Endothelial cell of umbilical vein (primary cell): ENCODE measurements around the gene PLAC1. TPM values are rescaled to one million over a fixed set of nuclear protein-coding genes. Genes with fewer than 3 reads are reported as not detected.

Experiments used
- BruUV-seq: library from RNA; stranded (reverse); fragments of 400-500 nt; replicated peaks from 2 replicates; lab custom pipeline; 2021; lab: Mats Ljungman, UMichigan
- CTCF ChIA-PET: fragments of 300-600, 350-600 bp; sonication (Branson Sonifier 250); formaldehyde crosslinking; loops from one replicate; lab custom pipeline; 2021; ENCODE audit warnings: antibody characterized with exemption, inconsistent platforms; lab: Charles Lee
- POLR2A ChIA-PET: fragments of 300-600, 350-600 bp; sonication (Branson Sonifier 250); formaldehyde crosslinking; loops from one replicate; lab custom pipeline; 2021; ENCODE audit warnings: antibody characterized with exemption, inconsistent platforms; lab: Charles Lee
- DNase-seq: peaks from one replicate; pipeline ENCODE4 v3.0.0-alpha.2; 2011; ENCODE audit warnings: low read depth, low spot score
- FAIRE-seq: peaks from 2 replicates; lab custom pipeline; 2011; peaks lifted over from hg19 to GRCh38; lab: Jason Lieb, UNC
- H2AFZ ChIP-seq: 2 replicates; pipeline ENCODE4 v1.6.0; 2012; ENCODE audit warnings: low read depth, low read length, control low read depth, inconsistent platforms
- H3K27ac ChIP-seq: 2 replicates; pipeline ENCODE4 v1.5.1; 2011; ENCODE audit warnings: low read depth, mild to moderate bottlenecking, control low read depth, low read length, moderate library complexity; ENCODE audit not compliant: insufficient read depth
- H3K27me3 ChIP-seq, 2 experiments: 2 replicates each; pipeline versions ENCODE4 v1.6.0 to v1.6.1; 2011; ENCODE audit warnings: low read length in 2 of 2, mixed read lengths in 1 of 2; ENCODE audit not compliant: control insufficient read depth in 2 of 2, insufficient read depth in 2 of 2
- H3K36me3 ChIP-seq, 2 experiments: 2 replicates in 1 of 2; 3 replicates in 1 of 2; pipeline ENCODE4 v1.5.1; 2011; ENCODE audit warnings: low read length in 2 of 2, mild to moderate bottlenecking in 1 of 2, moderate library complexity in 1 of 2; ENCODE audit not compliant: control insufficient read depth in 2 of 2, insufficient read depth in 2 of 2; ENCODE audit errors: extremely low read depth in 1 of 2
- H3K4me1 ChIP-seq: 3 replicates; pipeline ENCODE4 v1.5.1; 2011; ENCODE audit warnings: mild to moderate bottlenecking, low read length; ENCODE audit not compliant: control insufficient read depth, insufficient read depth; ENCODE audit errors: extremely low read depth
- H3K4me2 ChIP-seq: 2 replicates; pipeline ENCODE4 v1.6.1; 2011; ENCODE audit warnings: low read length, control low read depth, mixed read lengths; ENCODE audit not compliant: insufficient read depth
- H3K4me3 ChIP-seq, 3 experiments: fragments of 200-600 bp in 1 of 3; sonication (generic), shearing (Covaris generic) in 1 of 3; replicated peaks in 1 of 3; 2 replicates each; pipeline ENCODE4 v1.5.1; 2011 to 2016; ENCODE audit warnings: control low read depth in 3 of 3, low read length in 3 of 3, mild to moderate bottlenecking in 2 of 3, inconsistent platforms in 1 of 3, low read depth in 1 of 3, moderate library complexity in 1 of 3; ENCODE audit not compliant: insufficient read depth in 1 of 3
- H3K79me2 ChIP-seq: 2 replicates; pipeline ENCODE4 v1.6.0; 2012; ENCODE audit warnings: low read length, inconsistent platforms; ENCODE audit not compliant: control insufficient read depth, insufficient read depth
- H3K9ac ChIP-seq: replicated peaks from 2 replicates; pipeline ENCODE3; 2011; ENCODE audit warnings: low read length, control low read depth; ENCODE audit not compliant: insufficient read depth; ENCODE audit errors: extremely low read depth
- H3K9me1 ChIP-seq: replicated peaks from 3 replicates; pipeline ENCODE4 v1.6.0; 2011; ENCODE audit warnings: mild to moderate bottlenecking, low read length; ENCODE audit not compliant: control insufficient read depth, insufficient read depth; ENCODE audit errors: extremely low read depth
- H3K9me3 ChIP-seq: replicated peaks from 2 replicates; pipeline ENCODE4 v1.5.1; 2012; ENCODE audit warnings: low read length, inconsistent platforms; ENCODE audit not compliant: control insufficient read depth, insufficient read depth
- H4K20me1 ChIP-seq: replicated peaks from 2 replicates; pipeline ENCODE3; 2011; ENCODE audit warnings: mild to moderate bottlenecking, low read length; ENCODE audit not compliant: control insufficient read depth, insufficient read depth; ENCODE audit errors: extremely low read depth
- CTCF ChIP-seq, 2 donors: IDR thresholded peaks; 1 replicate in 1 of 2; 2 replicates in 1 of 2; pipeline ENCODE4 v1.5.1; 2011; ENCODE audit warnings: low read length in 2 of 2, mild to moderate bottlenecking in 2 of 2, moderate library complexity in 2 of 2, control low read depth in 1 of 2, inconsistent platforms in 1 of 2, low read depth in 1 of 2; ENCODE audit not compliant: insufficient read depth in 1 of 2; ENCODE audit errors: extremely low read depth in 1 of 2
- EZH2 ChIP-seq: IDR thresholded peaks from 2 replicates; pipeline ENCODE4 v1.6.1; 2012; ENCODE audit warnings: borderline replicate concordance, low read depth, mild to moderate bottlenecking, moderate library complexity, low read length, inconsistent platforms; ENCODE audit not compliant: severe bottlenecking
- FOS ChIP-seq: IDR thresholded peaks from 2 replicates; pipeline ENCODE4 v1.6.1; 2011; ENCODE audit warnings: mild to moderate bottlenecking, low read length, moderate library complexity, borderline replicate concordance; ENCODE audit not compliant: insufficient read depth
- GATA2 ChIP-seq: IDR thresholded peaks from 2 replicates; pipeline ENCODE4 v1.7.0; 2011; ENCODE audit warnings: low read depth, mild to moderate bottlenecking, moderate library complexity, mixed read lengths, low read length; ENCODE audit not compliant: insufficient read length, insufficient read depth
- JUN ChIP-seq: IDR thresholded peaks from 2 replicates; pipeline ENCODE4 v1.6.1; 2011; ENCODE audit warnings: borderline replicate concordance, low read depth; ENCODE audit not compliant: insufficient read length, insufficient read depth
- MYC ChIP-seq: IDR thresholded peaks from one replicate; pipeline ENCODE4 v1.6.1; 2011; ENCODE audit warnings: mild to moderate bottlenecking, low read depth, low read length
- POLR2A ChIP-seq: IDR thresholded peaks from 2 replicates; pipeline ENCODE4 v1.6.1; 2012; ENCODE audit warnings: low read depth, mild to moderate bottlenecking, control low read depth, low read length
- dilution Hi-C: fragments of 300-500 bp; cut with MboI; formaldehyde crosslinking; loops from one replicate; pipeline ENCODE4 v1.15.0; 2019; ENCODE audit warnings: low sequenced_read_pairs; ENCODE audit not compliant: extremely low pct_ligation_motif_present
- intact Hi-C: fragments of 100-400 bp; cut with micrococcal nuclease; formaldehyde crosslinking; loops from one replicate; pipeline ENCODE4 v1.10.0; 2022
- polyA plus RNA-seq, 4 experiments: library from polyadenylated mRNA; depleted of rRNA in 3 of 4; stranded (reverse) in 3 of 4; unstranded in 1 of 4; fragments of >200 nt; gene quantifications; 2 replicates each; pipeline versions ENCODE4 v1.2.1 to v1.2.3, GENCODE V29; 2011 to 2012; ENCODE audit warnings: missing spikeins in 1 of 4
- total RNA-seq: library from RNA; stranded (reverse); gene quantifications from 2 replicates; pipeline ENCODE4 v1.2.3, GENCODE V29; 2021
- TF ChIP-seq, protein P1 (sequence below): IDR thresholded peaks from 2 replicates; pipeline ENCODE4 v1.6.1; 2011; ENCODE audit not compliant: insufficient read depth, insufficient read length

Gene PLAC1
- total and polyA plus RNA-seq, 2 donors (not counting 3 experiments of a cell fraction or from before 2014, with no cell fraction given) = 0.58 to 2.4 TPM

GRCh38 chrX:134566506-134566905, 91.8 kb downstream of the PLAC1 start:
- dilution Hi-C loops (no loop called here), intact Hi-C loops (no loop called here)
- no peak overlapping the region for H3K9ac ChIP-seq
- H3K27ac ChIP-seq = peak overlapping the region; percentile 18
- peak; percentile 87 for FAIRE-seq
- H3K4me1 ChIP-seq = peaks cover 15% of the 10 kb centered on the region
- no TSS peak for BruUV-seq
- ChIA-PET POLR2A (no interaction called here), CTCF (no interaction called here)
- DNase-seq = peak; percentile 29
- H3K9me3 ChIP-seq = no peaks in the 10 kb centered on the region
- H3K9me1 ChIP-seq = no peaks in the 10 kb centered on the region
- H4K20me1 ChIP-seq = no peaks in the 10 kb centered on the region
- no peaks in the 10 kb centered on the region for H3K79me2 ChIP-seq
- TF ChIP-seq GATA2 = peak; percentile 70
- no peak for TF ChIP-seq MYC
- H3K4me2 ChIP-seq = peak overlapping the region; percentile 50
- H2AFZ ChIP-seq = peak overlapping the region; percentile 54
- no peak overlapping the region for H3K4me3 ChIP-seq
- no peaks in the 10 kb centered on the region for H3K27me3 ChIP-seq
- H3K36me3 ChIP-seq = no peaks in the 10 kb centered on the region

DNA sequence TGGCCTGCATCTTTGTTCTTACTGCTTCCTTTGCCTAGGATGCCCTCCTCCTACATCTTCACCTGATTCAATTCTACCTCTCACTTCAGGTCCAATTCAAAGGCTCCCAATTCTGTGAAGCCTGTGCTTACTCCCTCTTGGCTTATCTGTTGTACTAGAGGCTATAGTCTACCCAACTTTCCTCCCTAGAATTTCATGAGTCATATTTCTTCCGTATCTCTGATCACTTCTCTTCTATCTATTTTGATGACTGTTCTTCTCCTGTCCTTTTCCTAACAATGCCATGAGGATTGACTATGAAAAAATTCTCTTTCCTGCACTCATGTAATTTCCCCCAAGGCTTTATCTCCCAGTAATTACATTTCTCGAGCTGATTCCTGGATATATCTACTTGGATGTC, 96.3 kb downstream of the PLAC1 start:
- no peak for TF ChIP-seq FOS
- TF ChIP-seq GATA2 = no peak
- no peak for TF ChIP-seq POLR2A
- no peak for TF ChIP-seq JUN
- TF ChIP-seq MYC = no peak
- TF ChIP-seq EZH2 = no peak
- TF ChIP-seq, protein P1, sequence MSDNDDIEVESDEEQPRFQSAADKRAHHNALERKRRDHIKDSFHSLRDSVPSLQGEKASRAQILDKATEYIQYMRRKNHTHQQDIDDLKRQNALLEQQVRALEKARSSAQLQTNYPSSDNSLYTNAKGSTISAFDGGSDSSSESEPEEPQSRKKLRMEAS = no peak
- no peak for TF ChIP-seq CTCF (IDR thresholded peaks at IDR 0.05; ENCODE audit: extremely low read depth in 1 of 2, insufficient read depth in 1 of 2, low read depth in 1 of 2, low read length in 2 of 2)

More for the DNA sequence above, 96.3 kb downstream of the PLAC1 start:
- dilution Hi-C loops (no loop called here), intact Hi-C loops (no loop called here)
- ChIA-PET POLR2A (no interaction called here), CTCF (no interaction called here)
- no peaks in the 10 kb centered on the region for H3K79me2 ChIP-seq
- H4K20me1 ChIP-seq = no peaks in the 10 kb centered on the region
- no peak overlapping the region for H3K4me3 ChIP-seq
- no peaks in the 10 kb centered on the region for H3K27me3 ChIP-seq
- no peak for FAIRE-seq
- no peaks in the 10 kb centered on the region for H3K9me3 ChIP-seq
- no peaks in the 10 kb centered on the region for H3K36me3 ChIP-seq
- H3K4me1 ChIP-seq = peaks cover 7% of the 10 kb centered on the region
- no peak overlapping the region for H3K27ac ChIP-seq
- H2AFZ ChIP-seq = no peak overlapping the region
- no peak for DNase-seq
- BruUV-seq = no TSS peak
- no peaks in the 10 kb centered on the region for H3K9me1 ChIP-seq
- no peak overlapping the region for H3K4me2 ChIP-seq
- H3K9ac ChIP-seq = no peak overlapping the region
